C4-2B (cell line): ENCODE data around the gene MFSD2A.

Experiments
- CTCF ChIP-seq: fragments of 450-650 bp; conservative IDR thresholded peaks from 2 replicates; pipeline ENCODE4 v1.5.1; 2017; ENCODE audit warnings: mild to moderate bottlenecking
- ZFX ChIP-seq: fragments of 450-650 bp; IDR thresholded peaks from 2 replicates; pipeline ENCODE4 v1.6.1; 2017

GRCh38 chr1:39925721-39926342 lies 29.1 kb upstream of the MFSD2A start:
- TF ChIP-seq CTCF (no peak), ZFX (no peak)
